GM13977 (cell line): ENCODE data around the gene RPP14.
A peak's percentile ranks its signal among the peaks of the same experiment; 100 is the strongest.

Experiments used
- DNase-seq: peaks from one replicate; pipeline ENCODE4 v3.0.0; 2012; ENCODE audit warnings: low spot score
- CTCF ChIP-seq: IDR thresholded peaks from 2 replicates; pipeline ENCODE4 v1.5.1; 2012; ENCODE audit warnings: mild to moderate bottlenecking, control low read depth; ENCODE audit not compliant: insufficient read depth; ENCODE audit errors: extremely low read depth, missing control alignments
- in situ Hi-C: fragments of 300-500 bp; cut with MboI; formaldehyde crosslinking; loops from one replicate; pipeline ENCODE4 v1.12.0; 2022; ENCODE audit warnings: low sequenced_read_pairs, low pct_unique_long_range_greater_than_20kb, mixed read lengths, inconsistent platforms; ENCODE audit not compliant: unreplicated experiment

Gene RPP14

GRCh38 chr3:58353722-58354553, 47.9 kb downstream of the RPP14 start:
- in situ Hi-C loops: no loop called here
- no peak for TF ChIP-seq CTCF
- no peak for DNase-seq

DNA sequence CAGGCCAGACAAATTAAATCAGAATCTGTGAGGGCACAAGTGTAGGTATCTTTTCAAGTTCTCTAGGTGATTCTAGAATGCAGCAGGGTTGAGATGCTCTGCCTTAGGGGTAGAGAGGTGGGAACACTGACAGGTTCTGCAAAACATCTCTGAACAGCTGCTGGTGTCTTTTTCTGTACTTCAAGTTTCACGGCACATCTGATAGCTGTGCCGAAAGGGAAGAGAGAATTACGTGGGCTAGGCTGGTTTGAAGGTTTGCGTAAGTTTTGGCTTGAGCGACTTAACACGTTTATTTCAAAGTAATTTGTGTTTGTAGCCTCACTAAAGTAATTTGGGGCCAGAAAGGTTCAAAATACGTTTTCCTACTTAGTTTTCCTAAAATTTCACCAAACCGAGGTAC, 49.1 kb downstream of the RPP14 start:
- in situ Hi-C loops: no loop called here
- DNase-seq: peak; percentile 50
- no peak for TF ChIP-seq CTCF

DNA sequence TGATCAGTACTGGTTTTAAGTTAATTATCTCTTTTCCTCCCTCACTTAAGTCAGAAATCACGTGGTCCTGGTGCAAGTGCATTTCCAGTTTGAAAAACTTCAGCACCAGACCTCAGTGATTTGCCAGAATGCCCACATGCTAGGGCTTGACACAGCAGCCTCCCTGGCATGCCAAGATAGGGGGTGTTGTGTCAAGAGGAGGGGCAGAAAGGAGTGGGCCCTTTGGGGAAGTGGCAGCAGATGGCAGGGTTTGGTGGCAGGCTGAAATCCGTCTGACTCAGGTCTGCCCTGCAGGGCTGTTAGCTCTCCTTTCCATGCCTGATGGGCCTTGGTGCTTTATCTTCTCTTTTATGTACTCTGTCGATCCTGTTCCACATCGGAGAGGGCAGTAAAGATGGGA, 50.0 kb downstream of the RPP14 start:
- no peak for TF ChIP-seq CTCF
- DNase-seq: no peak
- in situ Hi-C loops: no loop called here

DNA sequence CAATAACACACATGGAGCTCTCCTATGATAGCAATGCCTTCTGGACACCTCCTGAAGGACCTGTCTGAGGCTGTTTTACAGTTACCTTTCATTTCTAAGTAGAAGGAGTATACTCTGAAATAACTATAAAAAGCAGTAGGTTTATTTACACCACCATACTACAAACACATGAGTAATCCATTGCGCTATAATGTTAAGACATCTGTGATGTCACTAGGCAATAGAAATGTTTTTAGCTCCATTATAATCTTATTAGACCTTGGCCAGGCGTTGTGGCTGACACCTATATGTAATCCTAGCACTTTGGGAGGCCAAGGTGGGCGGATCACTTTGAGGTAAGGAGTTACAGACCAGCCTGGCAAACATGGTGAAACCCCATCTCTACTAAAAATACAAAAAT, 51.4 kb downstream of the RPP14 start:
- no peak for TF ChIP-seq CTCF
- in situ Hi-C loops: no loop called here
- DNase-seq: no peak

GRCh38 chr3:58358092-58358491, 52.0 kb downstream of the RPP14 start:
- no peak for TF ChIP-seq CTCF
- in situ Hi-C loops: no loop called here

GRCh38 chr3:58358808-58359207, 52.8 kb downstream of the RPP14 start:
- in situ Hi-C loops: no loop called here
- no peak for DNase-seq
- no peak for TF ChIP-seq CTCF

More at GRCh38 chr3:58358092-58358491, 52.0 kb downstream of the RPP14 start:
- no peak for DNase-seq

- no peak for DNase-seq
- no peak for TF ChIP-seq CTCF
- in situ Hi-C loops: no loop called here
Measured at GRCh38 chr3:58359621-58360020, 53.6 kb downstream of the RPP14 start.
